GM12865 (cell line): Measurements from ENCODE around the gene RTP4.

Source experiments
- DNase-seq: peaks from one replicate; pipeline ENCODE4 v3.0.0; 2010; ENCODE audit warnings: low read depth
- H3K4me3 ChIP-seq: 2 replicates; pipeline ENCODE4 v1.5.1; 2011; ENCODE audit warnings: mild to moderate bottlenecking, low read depth, low read length, control low read depth
- CTCF ChIP-seq: IDR thresholded peaks from 2 replicates; pipeline ENCODE4 v1.5.1; 2011; ENCODE audit warnings: low read length, control low read depth, low read depth, inconsistent platforms; ENCODE audit not compliant: insufficient read depth; ENCODE audit errors: missing control alignments

RTP4 gene

DNA sequence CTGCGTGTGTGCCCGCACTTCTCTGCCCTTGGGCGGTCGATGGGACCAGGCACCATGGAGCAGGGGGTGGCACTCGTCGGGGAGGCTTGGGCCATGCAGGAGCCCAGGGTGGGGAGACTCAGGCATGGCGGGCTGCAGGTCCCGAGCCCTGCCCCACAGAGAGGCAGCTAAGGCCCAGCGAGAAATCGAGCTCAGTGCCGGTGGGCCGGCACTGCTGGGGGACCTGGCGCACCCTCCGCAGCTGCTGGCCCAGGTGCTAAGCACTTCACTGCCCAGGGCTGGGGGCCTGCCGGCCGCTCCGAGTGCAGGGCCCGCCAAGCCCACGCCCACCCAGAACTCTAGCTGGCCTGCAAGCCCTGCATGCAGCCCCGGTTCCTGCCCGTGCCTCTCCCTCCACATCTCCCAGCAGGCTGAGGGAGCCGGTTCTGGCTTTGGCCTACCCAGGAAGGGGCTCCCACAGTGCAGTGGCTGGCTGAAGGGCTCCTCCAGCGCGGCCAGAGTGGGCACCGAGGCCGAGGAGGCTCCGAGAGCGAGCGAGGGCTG, 553 bp upstream of the RTP4 start:
- no peak for DNase-seq
- H3K4me3 ChIP-seq = peak overlapping the region; percentile 66
- TF ChIP-seq CTCF = no peak

- H3K4me3 ChIP-seq = peak overlapping the region; percentile 66
These were observed 883 bp downstream of the RTP4 start for GRCh38 chr3:187369089-187369447.

GRCh38 chr3:187370051-187370450, 1.9 kb downstream of the RTP4 start:
- no peak for TF ChIP-seq CTCF
- no peak for DNase-seq
- no peak overlapping the region for H3K4me3 ChIP-seq

More at GRCh38 chr3:187369089-187369447, 883 bp downstream of the RTP4 start:
- TF ChIP-seq CTCF = no peak
- peak; percentile 18 for DNase-seq

GRCh38 chr3:187375581-187375980, 7.4 kb downstream of the RTP4 start:
- no peak for TF ChIP-seq CTCF
- H3K4me3 ChIP-seq = no peak overlapping the region
- DNase-seq = no peak

DNA sequence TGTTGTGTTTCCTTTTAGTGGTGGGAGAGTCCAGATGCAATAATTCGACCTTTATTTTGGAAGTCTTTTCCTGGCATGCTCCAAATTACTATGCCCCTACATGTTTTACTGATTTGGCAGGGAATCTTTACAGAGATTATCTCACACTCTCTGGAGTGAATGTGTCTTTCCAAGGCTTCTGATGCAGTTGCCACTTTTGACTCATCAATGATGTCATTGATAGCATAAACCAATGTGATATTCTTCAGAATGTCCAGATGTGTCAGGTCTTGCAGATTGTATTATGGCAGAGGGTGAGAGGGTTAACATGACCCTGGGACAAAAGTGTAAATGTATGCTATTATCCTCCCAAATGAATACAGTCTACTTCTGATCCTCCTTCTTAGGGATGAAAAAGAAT, 9.7 kb downstream of the RTP4 start:
- TF ChIP-seq CTCF = no peak
- no peak overlapping the region for H3K4me3 ChIP-seq
- no peak for DNase-seq

DNA sequence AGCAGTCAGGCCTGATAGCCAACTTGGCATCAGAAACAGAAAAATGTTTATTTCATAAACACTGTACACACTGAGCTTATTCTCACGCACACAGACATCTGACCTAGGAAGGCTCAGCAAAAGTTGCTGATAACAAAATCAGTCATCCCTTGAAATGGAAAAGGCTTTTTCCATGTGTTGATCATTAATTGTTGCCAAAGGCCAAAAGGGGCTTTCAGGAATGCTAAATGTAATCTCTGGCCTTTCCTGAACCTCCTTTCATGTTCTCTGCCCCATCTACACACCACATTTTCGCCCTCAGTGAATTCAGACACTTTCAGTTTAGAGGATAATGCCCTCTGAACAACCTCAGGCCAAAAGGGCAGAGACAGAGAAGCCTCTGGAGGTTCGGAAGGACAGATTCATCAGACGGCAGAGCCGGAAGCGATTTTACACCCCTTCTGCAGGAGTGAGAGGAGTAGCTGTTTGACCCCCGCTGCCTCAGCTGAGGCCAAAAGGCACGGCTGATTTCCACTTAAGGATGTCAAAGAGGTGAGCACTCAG, 14.5 kb downstream of the RTP4 start:
- no peak for TF ChIP-seq CTCF
- no peak for DNase-seq
- no peak overlapping the region for H3K4me3 ChIP-seq

GRCh38 chr3:187383246-187383645, 15.1 kb downstream of the RTP4 start:
- no peak for TF ChIP-seq CTCF
- no peak for DNase-seq
- no peak overlapping the region for H3K4me3 ChIP-seq
